ENCODE data around the gene B4GALT3. TPM values are rescaled to one million over a fixed set of nuclear protein-coding genes. Genes with fewer than 3 reads are reported as not detected.

The B4GALT3 gene
- total RNA-seq, 1 experiment from 2014 or later, result 39.6 TPM

GRCh38 chr1:161159087-161159912 is 18.0 kb downstream of the B4GALT3 start, which contains the start of gene USP21:
USP21 (plus strand) TSS chr1:161159500; CDS start chr1:161160641, 1,141 bp downstream.
- ChIA-PET CTCF (no interaction called here), POLR2A (interaction anchor here (0.6 kb wide), 1 partner anchor 18 kb away, joined by 14 read pairs; no protein-coding TSS in a partner anchor)
- Histone ChIP-seq H3K27me3 (replicated peaks; ENCODE audit: control insufficient read depth, insufficient read depth, low read length) (no peaks in the 10 kb centered on the region), H3K36me3 (ENCODE audit: control insufficient read depth, insufficient read depth, low read length) (peaks cover 3% of the 10 kb centered on the region), H3K9me3 (no peaks in the 10 kb centered on the region), H3K4me3 (ENCODE audit: low read depth, low read length) (peak within 1 kb of the TSS; percentile 83), H3K4me1 (peaks cover 10% of the 10 kb centered on the region; the same call in 1 of the 2 replicates)
- Mint-ChIP-seq H3K27me3 (ENCODE audit: insufficient read depth, unreplicated experiment) (no peaks in the 10 kb centered on the region), H3K36me3 (ENCODE audit: insufficient read depth, unreplicated experiment) (peaks cover 46% of the 10 kb centered on the region), H3K9me3 (ENCODE audit: unreplicated experiment) (no peaks in the 10 kb centered on the region), H3K4me3 (ENCODE audit: unreplicated experiment) (peak within 1 kb of the TSS; percentile 82), H3K27ac (ENCODE audit: unreplicated experiment) (peak within 1 kb of the TSS; percentile 81), H3K4me1 (ENCODE audit: low read depth, unreplicated experiment) (peaks cover 12% of the 10 kb centered on the region)
- peak; percentile 91 to 94 for DNase-seq
- intact Hi-C loops (cut with micrococcal nuclease; ENCODE audit: unreplicated experiment), result no loop called here
- TF ChIP-seq, protein P1, sequence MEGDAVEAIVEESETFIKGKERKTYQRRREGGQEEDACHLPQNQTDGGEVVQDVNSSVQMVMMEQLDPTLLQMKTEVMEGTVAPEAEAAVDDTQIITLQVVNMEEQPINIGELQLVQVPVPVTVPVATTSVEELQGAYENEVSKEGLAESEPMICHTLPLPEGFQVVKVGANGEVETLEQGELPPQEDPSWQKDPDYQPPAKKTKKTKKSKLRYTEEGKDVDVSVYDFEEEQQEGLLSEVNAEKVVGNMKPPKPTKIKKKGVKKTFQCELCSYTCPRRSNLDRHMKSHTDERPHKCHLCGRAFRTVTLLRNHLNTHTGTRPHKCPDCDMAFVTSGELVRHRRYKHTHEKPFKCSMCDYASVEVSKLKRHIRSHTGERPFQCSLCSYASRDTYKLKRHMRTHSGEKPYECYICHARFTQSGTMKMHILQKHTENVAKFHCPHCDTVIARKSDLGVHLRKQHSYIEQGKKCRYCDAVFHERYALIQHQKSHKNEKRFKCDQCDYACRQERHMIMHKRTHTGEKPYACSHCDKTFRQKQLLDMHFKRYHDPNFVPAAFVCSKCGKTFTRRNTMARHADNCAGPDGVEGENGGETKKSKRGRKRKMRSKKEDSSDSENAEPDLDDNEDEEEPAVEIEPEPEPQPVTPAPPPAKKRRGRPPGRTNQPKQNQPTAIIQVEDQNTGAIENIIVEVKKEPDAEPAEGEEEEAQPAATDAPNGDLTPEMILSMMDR (IDR thresholded peaks at IDR 0.05; ENCODE audit: insufficient read depth in 1 of 2, low read depth in 1 of 2, low read length in 1 of 2, severe bottlenecking in 1 of 2, unreplicated experiment in 1 of 2), result peak in 1 of 2 experiments; percentile 27
- BruUV-seq (replicated peaks), result TSS peak; percentile 2

- H3K27me3 Mint-ChIP-seq (ENCODE audit: insufficient read depth, unreplicated experiment), result no peaks in the 10 kb centered on the region
- POLR2A ChIA-PET, result interaction anchor here (0.6 kb wide), 1 partner anchor 26 kb away, joined by 3 read pairs; the partner anchor contains the start of gene DEDD
Measured at GRCh38 chr1:161158316-161159010, 18.8 kb downstream of the B4GALT3 start.

More at GRCh38 chr1:161158316-161159010, 18.8 kb downstream of the B4GALT3 start:
- Mint-ChIP-seq H3K27ac (ENCODE audit: unreplicated experiment) (peak overlapping the region; percentile 81), H3K9me3 (ENCODE audit: unreplicated experiment) (no peaks in the 10 kb centered on the region), H3K4me3 (ENCODE audit: unreplicated experiment) (peak overlapping the region; percentile 82), H3K36me3 (ENCODE audit: insufficient read depth, unreplicated experiment) (peaks cover 54% of the 10 kb centered on the region), H3K4me1 (ENCODE audit: low read depth, unreplicated experiment) (peaks cover 12% of the 10 kb centered on the region)
- Histone ChIP-seq H3K27me3 (replicated peaks; ENCODE audit: control insufficient read depth, insufficient read depth, low read length) (no peaks in the 10 kb centered on the region), H3K9me3 (no peaks in the 10 kb centered on the region), H3K4me1 (peaks cover 10% of the 10 kb centered on the region; the same call in 1 of the 2 replicates), H3K4me3 (ENCODE audit: low read depth, low read length) (peak overlapping the region; percentile 83; the same call in 1 of the 2 replicates), H3K36me3 (ENCODE audit: control insufficient read depth, insufficient read depth, low read length) (peaks cover 3% of the 10 kb centered on the region)
- DNase-seq, result no peak
- intact Hi-C loops (cut with micrococcal nuclease; ENCODE audit: unreplicated experiment), result no loop called here
- TF ChIP-seq, protein P1 (IDR thresholded peaks at IDR 0.05; ENCODE audit: insufficient read depth in 1 of 2, low read depth in 1 of 2, low read length in 1 of 2, severe bottlenecking in 1 of 2, unreplicated experiment in 1 of 2), result no peak
- CTCF ChIA-PET, result interaction anchor here (0.6 kb wide), 1 partner anchor 223 kb away, joined by 3 read pairs; no protein-coding TSS in a partner anchor
- BruUV-seq (replicated peaks), result no TSS peak

Measured in Caco-2 (cell line).